Liver (tissue), 3 donors: Measurements from ENCODE around the gene GADL1.

Experiments used
- CTCF ChIP-seq: fragments of 150-350 bp; IDR thresholded peaks from 2 replicates; pipeline ENCODE4 v1.5.1; 2017; ENCODE audit warnings: improper control_type of control experiment, low read depth, low read length; ENCODE audit not compliant: missing input control
- FOXA1 ChIP-seq: IDR thresholded peaks from 2 replicates; pipeline ENCODE4 v1.6.1; 2016; ENCODE audit warnings: antibody characterized with exemption
- HNF4A ChIP-seq, 2 donors: conservative IDR thresholded peaks; 2 replicates each; pipeline ENCODE4 v1.6.1; 2016; ENCODE audit warnings: antibody characterized with exemption in 2 of 2, mild to moderate bottlenecking in 2 of 2
- HNF4G ChIP-seq: IDR thresholded peaks from 2 replicates; pipeline ENCODE4 v1.6.1; 2016; ENCODE audit warnings: antibody characterized with exemption
- RAD21 ChIP-seq, 2 donors: IDR thresholded peaks; 2 replicates each; pipeline ENCODE4 v1.6.1; 2016; ENCODE audit warnings: antibody characterized with exemption in 2 of 2, mild to moderate bottlenecking in 2 of 2
- TAF1 ChIP-seq: conservative IDR thresholded peaks from 2 replicates; pipeline ENCODE4 v1.6.1; 2016; ENCODE audit warnings: antibody characterized with exemption, mild to moderate bottlenecking
- YY1 ChIP-seq: IDR thresholded peaks from 2 replicates; pipeline ENCODE4 v1.6.1; 2016; ENCODE audit warnings: antibody characterized with exemption, mild to moderate bottlenecking
- TF ChIP-seq, protein P1 (sequence below): IDR thresholded peaks from 2 replicates; pipeline ENCODE4 v1.6.1; 2016; ENCODE audit warnings: antibody characterized with exemption, mild to moderate bottlenecking
- TF ChIP-seq, protein P2 (sequence below): IDR thresholded peaks from 2 replicates; pipeline ENCODE4 v1.6.1; 2016; ENCODE audit warnings: antibody characterized with exemption
- donor health status: healthy.
- donor health status: healthy.

GRCh38 chr3:30775040-30775439 is 119.4 kb downstream of the GADL1 start:
- TF ChIP-seq CTCF (no peak), YY1 (no peak), TAF1 (no peak), HNF4G (no peak), RAD21 (IDR thresholded peaks at IDR 0.05) (no peak), FOXA1 (no peak), HNF4A (conservative IDR thresholded peaks at IDR 0.05) (no peak)
- TF ChIP-seq, protein P1, sequence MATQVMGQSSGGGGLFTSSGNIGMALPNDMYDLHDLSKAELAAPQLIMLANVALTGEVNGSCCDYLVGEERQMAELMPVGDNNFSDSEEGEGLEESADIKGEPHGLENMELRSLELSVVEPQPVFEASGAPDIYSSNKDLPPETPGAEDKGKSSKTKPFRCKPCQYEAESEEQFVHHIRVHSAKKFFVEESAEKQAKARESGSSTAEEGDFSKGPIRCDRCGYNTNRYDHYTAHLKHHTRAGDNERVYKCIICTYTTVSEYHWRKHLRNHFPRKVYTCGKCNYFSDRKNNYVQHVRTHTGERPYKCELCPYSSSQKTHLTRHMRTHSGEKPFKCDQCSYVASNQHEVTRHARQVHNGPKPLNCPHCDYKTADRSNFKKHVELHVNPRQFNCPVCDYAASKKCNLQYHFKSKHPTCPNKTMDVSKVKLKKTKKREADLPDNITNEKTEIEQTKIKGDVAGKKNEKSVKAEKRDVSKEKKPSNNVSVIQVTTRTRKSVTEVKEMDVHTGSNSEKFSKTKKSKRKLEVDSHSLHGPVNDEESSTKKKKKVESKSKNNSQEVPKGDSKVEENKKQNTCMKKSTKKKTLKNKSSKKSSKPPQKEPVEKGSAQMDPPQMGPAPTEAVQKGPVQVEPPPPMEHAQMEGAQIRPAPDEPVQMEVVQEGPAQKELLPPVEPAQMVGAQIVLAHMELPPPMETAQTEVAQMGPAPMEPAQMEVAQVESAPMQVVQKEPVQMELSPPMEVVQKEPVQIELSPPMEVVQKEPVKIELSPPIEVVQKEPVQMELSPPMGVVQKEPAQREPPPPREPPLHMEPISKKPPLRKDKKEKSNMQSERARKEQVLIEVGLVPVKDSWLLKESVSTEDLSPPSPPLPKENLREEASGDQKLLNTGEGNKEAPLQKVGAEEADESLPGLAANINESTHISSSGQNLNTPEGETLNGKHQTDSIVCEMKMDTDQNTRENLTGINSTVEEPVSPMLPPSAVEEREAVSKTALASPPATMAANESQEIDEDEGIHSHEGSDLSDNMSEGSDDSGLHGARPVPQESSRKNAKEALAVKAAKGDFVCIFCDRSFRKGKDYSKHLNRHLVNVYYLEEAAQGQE = no peak
- TF ChIP-seq, protein P2, sequence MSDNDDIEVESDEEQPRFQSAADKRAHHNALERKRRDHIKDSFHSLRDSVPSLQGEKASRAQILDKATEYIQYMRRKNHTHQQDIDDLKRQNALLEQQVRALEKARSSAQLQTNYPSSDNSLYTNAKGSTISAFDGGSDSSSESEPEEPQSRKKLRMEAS = no peak
